GM12878 (cell line): ENCODE results near the gene ASTL.

Experiments used
- CBFB ChIP-seq: IDR thresholded peaks from 2 replicates; pipeline ENCODE4 v1.6.1; 2016; ENCODE audit warnings: antibody characterized with exemption, low read depth
- FOXK2 ChIP-seq: fragments of 450-650 bp; IDR thresholded peaks from 2 replicates; pipeline ENCODE4 v1.6.1; 2017; ENCODE audit warnings: mild to moderate bottlenecking, moderate library complexity
- NFIC ChIP-seq: IDR thresholded peaks from 2 replicates; pipeline ENCODE4 v1.6.1; 2012; ENCODE audit warnings: low read depth, mild to moderate bottlenecking, inconsistent platforms, low read length, moderate library complexity
- PAX5 ChIP-seq: IDR thresholded peaks from 2 replicates; pipeline ENCODE4 v1.6.1; 2011; ENCODE audit warnings: low read depth, low read length, borderline replicate concordance
- POLR2A ChIP-seq: IDR thresholded peaks from 2 replicates; pipeline ENCODE4 v1.6.1; 2011; ENCODE audit warnings: low read depth, mild to moderate bottlenecking, low read length
- TF ChIP-seq, protein P1 (sequence below): fragments of 450-650 bp; IDR thresholded peaks from 2 replicates; pipeline ENCODE4 v1.6.1; 2017; ENCODE audit warnings: mild to moderate bottlenecking
- TF ChIP-seq, protein P2 (sequence below), 3 experiments: IDR thresholded peaks in 2 of 3; conservative IDR thresholded peaks in 1 of 3; 2 replicates each; pipeline ENCODE4 v1.5.1; 2011; ENCODE audit warnings: low read depth in 3 of 3, low read length in 3 of 3, mild to moderate bottlenecking in 3 of 3, control low read depth in 2 of 3, moderate library complexity in 2 of 3, inconsistent platforms in 1 of 3, mixed read lengths in 1 of 3; ENCODE audit not compliant: control insufficient read depth in 2 of 3, insufficient read depth in 1 of 3; ENCODE audit errors: extremely low read depth in 1 of 3
- TF ChIP-seq, protein P3 (sequence below): fragments of 450-650 bp; IDR thresholded peaks from 2 replicates; pipeline ENCODE4 v1.6.1; 2017; ENCODE audit warnings: mild to moderate bottlenecking, low read depth, inconsistent platforms; ENCODE audit not compliant: poor library complexity, severe bottlenecking

DNA sequence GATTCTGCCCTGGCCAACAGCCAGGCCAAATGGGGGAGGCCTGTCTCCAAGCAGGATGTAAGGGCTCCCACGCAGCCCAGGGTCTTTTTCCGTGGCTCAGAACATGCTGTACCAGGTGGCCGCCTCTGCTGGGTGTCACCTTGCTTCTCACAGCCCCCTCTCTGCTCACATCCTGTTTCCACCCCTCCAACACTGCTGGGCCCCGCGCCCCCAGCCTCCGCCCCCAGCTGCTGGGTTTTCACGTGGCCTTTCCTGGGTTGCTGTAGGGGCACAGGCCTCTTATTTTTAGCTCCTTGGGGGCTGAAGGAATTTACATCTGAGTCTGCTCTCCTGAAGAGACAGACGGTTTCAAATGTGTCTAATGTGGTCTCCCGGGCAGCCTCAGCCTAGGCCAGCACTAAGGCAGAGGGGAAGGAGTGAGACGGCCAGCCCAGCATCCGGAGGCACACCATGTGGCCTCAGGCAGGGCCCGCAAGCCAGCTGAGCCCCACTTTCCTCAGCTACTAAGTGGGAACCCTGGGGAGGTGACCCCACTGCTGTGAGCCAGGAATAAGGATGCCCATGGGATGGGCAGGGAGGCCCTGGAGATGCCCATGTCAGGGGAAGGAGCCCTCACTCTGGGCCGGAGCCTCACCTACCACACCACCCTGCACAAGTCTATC, 25.6 kb upstream of the ASTL start:
- peak; percentile 81 for TF ChIP-seq POLR2A
- TF ChIP-seq, protein P1, sequence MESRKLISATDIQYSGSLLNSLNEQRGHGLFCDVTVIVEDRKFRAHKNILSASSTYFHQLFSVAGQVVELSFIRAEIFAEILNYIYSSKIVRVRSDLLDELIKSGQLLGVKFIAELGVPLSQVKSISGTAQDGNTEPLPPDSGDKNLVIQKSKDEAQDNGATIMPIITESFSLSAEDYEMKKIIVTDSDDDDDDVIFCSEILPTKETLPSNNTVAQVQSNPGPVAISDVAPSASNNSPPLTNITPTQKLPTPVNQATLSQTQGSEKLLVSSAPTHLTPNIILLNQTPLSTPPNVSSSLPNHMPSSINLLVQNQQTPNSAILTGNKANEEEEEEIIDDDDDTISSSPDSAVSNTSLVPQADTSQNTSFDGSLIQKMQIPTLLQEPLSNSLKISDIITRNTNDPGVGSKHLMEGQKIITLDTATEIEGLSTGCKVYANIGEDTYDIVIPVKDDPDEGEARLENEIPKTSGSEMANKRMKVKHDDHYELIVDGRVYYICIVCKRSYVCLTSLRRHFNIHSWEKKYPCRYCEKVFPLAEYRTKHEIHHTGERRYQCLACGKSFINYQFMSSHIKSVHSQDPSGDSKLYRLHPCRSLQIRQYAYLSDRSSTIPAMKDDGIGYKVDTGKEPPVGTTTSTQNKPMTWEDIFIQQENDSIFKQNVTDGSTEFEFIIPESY = no peak
- peak; percentile 80 for TF ChIP-seq PAX5
- TF ChIP-seq, protein P2, sequence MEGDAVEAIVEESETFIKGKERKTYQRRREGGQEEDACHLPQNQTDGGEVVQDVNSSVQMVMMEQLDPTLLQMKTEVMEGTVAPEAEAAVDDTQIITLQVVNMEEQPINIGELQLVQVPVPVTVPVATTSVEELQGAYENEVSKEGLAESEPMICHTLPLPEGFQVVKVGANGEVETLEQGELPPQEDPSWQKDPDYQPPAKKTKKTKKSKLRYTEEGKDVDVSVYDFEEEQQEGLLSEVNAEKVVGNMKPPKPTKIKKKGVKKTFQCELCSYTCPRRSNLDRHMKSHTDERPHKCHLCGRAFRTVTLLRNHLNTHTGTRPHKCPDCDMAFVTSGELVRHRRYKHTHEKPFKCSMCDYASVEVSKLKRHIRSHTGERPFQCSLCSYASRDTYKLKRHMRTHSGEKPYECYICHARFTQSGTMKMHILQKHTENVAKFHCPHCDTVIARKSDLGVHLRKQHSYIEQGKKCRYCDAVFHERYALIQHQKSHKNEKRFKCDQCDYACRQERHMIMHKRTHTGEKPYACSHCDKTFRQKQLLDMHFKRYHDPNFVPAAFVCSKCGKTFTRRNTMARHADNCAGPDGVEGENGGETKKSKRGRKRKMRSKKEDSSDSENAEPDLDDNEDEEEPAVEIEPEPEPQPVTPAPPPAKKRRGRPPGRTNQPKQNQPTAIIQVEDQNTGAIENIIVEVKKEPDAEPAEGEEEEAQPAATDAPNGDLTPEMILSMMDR (IDR thresholded peaks at IDR 0.05 in 2 of 3, conservative IDR thresholded peaks at IDR 0.05 in 1 of 3; ENCODE audit: control insufficient read depth in 2 of 3, extremely low read depth in 1 of 3, insufficient read depth in 1 of 3, low read depth in 3 of 3, low read length in 3 of 3) = no peak
- peak; percentile 56 for TF ChIP-seq FOXK2
- TF ChIP-seq NFIC = no peak
- TF ChIP-seq, protein P3, sequence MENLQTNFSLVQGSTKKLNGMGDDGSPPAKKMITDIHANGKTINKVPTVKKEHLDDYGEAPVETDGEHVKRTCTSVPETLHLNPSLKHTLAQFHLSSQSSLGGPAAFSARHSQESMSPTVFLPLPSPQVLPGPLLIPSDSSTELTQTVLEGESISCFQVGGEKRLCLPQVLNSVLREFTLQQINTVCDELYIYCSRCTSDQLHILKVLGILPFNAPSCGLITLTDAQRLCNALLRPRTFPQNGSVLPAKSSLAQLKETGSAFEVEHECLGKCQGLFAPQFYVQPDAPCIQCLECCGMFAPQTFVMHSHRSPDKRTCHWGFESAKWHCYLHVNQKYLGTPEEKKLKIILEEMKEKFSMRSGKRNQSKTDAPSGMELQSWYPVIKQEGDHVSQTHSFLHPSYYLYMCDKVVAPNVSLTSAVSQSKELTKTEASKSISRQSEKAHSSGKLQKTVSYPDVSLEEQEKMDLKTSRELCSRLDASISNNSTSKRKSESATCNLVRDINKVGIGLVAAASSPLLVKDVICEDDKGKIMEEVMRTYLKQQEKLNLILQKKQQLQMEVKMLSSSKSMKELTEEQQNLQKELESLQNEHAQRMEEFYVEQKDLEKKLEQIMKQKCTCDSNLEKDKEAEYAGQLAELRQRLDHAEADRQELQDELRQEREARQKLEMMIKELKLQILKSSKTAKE = peak; percentile 87
- TF ChIP-seq CBFB = peak; percentile 56; the same call in 1 of the 2 replicates
